AG04449 (cell line): ENCODE measurements around the gene AGPAT4.

ENCODE experiments used
- CTCF ChIA-PET: fragments of 350-600 bp; formaldehyde crosslinking; extraction: SDS; loops from one replicate; lab custom pipeline; 2021; ENCODE audit warnings: antibody characterized with exemption; lab: Yijun Ruan, JAX
- POLR2A ChIA-PET: fragments of 400-600, 350-600 bp; formaldehyde crosslinking; extraction: SDS; loops from one replicate; lab custom pipeline; 2020; ENCODE audit warnings: antibody characterized with exemption, inconsistent platforms; lab: Yijun Ruan, JAX
- DNase-seq: peaks from one replicate; pipeline ENCODE4 v3.0.0-alpha.2; 2010; ENCODE audit warnings: low read depth, low spot score
- H3K4me3 ChIP-seq: 2 replicates; pipeline ENCODE4 v1.5.1; 2011; ENCODE audit warnings: low read depth, mild to moderate bottlenecking, control low read depth, low read length
- TF ChIP-seq, protein P1 (sequence below): IDR thresholded peaks from one replicate; pipeline ENCODE4 v1.5.1; 2011; ENCODE audit warnings: mild to moderate bottlenecking, moderate library complexity, low read length, control low read depth, inconsistent platforms; ENCODE audit not compliant: insufficient read depth; ENCODE audit errors: missing control alignments

AGPAT4 gene

DNA sequence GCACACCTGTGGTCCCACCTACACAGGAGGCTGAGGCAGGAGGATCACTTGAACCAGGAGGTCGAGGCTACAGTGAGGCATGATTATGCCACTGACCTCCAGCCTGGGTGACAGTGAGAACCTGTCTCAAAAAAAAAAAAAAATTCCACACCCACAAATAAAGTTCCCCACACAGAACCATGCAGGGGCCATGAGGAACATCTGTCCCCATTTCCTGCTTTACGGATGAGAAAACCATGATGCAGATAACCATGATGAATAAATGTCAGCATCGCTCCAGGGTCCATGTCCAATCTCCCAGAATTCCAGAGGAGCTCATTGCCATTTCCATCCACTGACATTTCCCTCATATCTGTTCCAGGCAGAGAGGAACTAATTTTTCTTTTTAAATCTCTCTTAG, 16.9 kb upstream of the AGPAT4 start:
- TF ChIP-seq, protein P1, sequence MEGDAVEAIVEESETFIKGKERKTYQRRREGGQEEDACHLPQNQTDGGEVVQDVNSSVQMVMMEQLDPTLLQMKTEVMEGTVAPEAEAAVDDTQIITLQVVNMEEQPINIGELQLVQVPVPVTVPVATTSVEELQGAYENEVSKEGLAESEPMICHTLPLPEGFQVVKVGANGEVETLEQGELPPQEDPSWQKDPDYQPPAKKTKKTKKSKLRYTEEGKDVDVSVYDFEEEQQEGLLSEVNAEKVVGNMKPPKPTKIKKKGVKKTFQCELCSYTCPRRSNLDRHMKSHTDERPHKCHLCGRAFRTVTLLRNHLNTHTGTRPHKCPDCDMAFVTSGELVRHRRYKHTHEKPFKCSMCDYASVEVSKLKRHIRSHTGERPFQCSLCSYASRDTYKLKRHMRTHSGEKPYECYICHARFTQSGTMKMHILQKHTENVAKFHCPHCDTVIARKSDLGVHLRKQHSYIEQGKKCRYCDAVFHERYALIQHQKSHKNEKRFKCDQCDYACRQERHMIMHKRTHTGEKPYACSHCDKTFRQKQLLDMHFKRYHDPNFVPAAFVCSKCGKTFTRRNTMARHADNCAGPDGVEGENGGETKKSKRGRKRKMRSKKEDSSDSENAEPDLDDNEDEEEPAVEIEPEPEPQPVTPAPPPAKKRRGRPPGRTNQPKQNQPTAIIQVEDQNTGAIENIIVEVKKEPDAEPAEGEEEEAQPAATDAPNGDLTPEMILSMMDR = no peak
- DNase-seq = no peak
- CTCF ChIA-PET = no interaction called here
- POLR2A ChIA-PET = no interaction called here
- H3K4me3 ChIP-seq = no peak overlapping the region

DNA sequence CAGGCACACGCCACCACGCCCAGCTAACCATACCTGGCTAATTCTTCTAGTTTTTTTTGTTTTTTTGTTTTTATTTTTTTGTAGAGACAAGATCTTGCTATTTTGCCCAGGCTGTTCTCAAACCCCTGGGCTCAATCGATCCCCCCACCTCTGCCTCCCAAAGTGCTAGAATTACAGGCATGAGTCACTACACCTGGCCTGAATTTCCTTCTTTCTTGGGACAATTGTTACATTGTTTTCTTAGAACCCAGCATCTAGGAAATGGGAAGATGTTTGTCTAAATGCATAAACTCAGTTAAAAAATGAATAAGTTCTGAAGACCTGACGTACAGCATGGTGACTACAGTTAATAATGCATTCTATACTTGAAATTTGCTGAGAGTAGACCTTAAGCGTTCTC, 10.8 kb upstream of the AGPAT4 start:
- ChIA-PET POLR2A (no interaction called here), CTCF (no interaction called here)
- TF ChIP-seq, protein P1 = no peak
- DNase-seq = no peak
- H3K4me3 ChIP-seq = no peak overlapping the region

DNA sequence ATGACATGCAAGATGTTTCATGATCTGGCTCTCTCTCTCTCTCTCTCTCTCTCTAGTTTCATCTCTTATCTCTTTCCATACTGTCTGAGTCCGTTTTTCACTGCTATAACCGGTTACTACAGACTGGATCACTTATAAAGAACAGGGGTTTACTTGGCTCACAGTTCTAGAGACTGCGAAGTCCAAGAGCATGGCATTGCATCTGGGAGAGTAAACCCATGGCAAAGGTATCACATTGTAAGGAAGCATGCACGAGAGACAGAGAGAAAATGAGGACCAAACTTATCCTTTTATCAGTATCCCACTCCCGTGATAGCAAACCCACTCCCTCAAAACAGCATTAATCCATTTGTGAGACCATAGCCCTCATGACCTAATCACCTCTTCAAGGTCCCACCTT, 7.2 kb upstream of the AGPAT4 start:
- TF ChIP-seq, protein P1 = no peak
- POLR2A ChIA-PET = no interaction called here
- CTCF ChIA-PET = no interaction called here
- DNase-seq = no peak
- H3K4me3 ChIP-seq = no peak overlapping the region

DNA sequence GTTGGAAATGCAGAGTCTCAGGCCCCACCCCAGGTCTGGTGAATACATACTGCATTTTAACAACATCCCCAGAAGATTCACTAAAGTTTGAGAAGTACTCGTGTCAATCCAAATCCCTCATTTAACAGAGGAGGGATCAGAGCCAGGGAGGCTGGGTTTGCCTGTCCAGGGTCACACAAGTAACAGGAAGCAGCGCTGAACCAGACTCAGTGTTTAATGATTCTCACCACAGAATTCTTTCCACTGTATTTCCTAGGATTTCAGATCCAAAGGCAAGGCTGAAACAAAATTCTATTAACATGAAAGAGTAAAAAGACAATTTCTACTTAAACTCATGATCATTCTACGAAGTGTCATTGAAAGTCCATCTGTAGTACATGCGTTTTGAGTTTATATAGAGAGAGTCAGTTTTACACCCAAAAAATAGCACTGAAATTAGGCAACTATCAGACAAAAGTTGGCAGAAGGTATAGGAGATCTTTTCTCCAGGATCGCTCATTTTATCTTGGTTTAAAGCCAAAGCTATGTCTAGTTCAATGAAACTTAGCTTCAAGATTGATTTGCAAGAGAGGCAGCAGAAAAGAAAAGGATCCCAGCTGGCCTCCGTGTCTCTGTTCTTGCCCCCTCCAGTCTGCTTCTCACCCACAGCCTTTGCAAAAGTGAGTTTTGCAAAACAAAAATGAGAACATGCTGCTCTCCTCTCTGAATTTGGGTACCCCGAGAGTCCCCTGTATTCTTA, 6.0 kb upstream of the AGPAT4 start:
- ChIA-PET POLR2A (no interaction called here), CTCF (no interaction called here)
- TF ChIP-seq, protein P1 = no peak
- no peak overlapping the region for H3K4me3 ChIP-seq
- DNase-seq = no peak

DNA sequence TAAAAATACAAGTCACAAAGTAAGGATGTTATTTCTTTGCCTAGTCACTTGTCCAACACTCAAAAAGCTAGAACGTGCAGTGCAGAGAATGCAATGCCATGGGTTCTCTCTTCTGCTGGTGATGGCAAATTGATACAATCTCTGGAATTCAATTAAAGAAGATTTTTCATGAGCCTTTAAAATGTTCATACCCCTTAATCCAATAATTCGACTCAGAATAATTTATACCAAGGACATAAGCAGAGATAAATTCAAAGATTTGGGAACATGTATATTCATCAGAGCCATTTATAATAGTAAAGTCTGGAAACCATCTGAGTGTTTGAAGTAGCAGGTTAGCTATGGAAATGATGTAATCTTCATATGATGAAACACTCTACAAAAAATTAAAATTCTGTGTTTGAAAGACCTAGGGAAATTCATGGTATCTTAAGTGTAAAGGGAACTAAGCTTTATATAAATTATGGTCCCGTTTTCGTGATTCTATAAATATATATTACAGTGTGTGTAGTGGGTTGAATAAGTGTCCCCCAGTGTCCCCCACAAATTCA, 2.8 kb upstream of the AGPAT4 start:
- CTCF ChIA-PET = no interaction called here
- H3K4me3 ChIP-seq = no peak overlapping the region
- no peak for DNase-seq
- TF ChIP-seq, protein P1 = no peak
- POLR2A ChIA-PET = no interaction called here

DNA sequence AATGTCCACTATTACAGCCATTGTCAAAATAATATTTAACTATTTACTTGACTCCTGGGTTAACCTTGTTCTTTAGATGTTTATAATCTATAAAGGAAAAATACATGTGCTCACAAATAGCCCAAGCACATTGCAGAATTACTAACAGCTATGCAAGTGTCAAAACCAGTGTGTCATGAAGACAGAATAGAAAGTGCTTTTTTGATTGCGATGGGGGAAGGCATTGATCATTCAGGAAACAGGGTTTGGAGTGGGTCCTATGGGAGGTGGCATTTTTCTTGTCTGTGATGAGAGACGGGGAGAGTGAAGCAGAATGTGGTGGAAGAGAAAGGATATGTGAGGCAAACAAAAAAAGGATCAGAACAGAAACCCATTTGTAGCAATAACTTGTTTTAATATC, 1.0 kb upstream of the AGPAT4 start:
- CTCF ChIA-PET = interaction anchor here (1.1 to 2.5 kb wide), 2 partner anchors 98 to 343 kb away, joined by 3 to 7 read pairs; no protein-coding TSS in a partner anchor
- DNase-seq = no peak
- TF ChIP-seq, protein P1 = no peak
- POLR2A ChIA-PET = interaction anchor here (1.1 kb wide), 1 partner anchor 16 kb away, joined by 4 read pairs; no protein-coding TSS in a partner anchor
- no peak overlapping the region for H3K4me3 ChIP-seq
